Mammary epithelial cell (primary cell): Measurements from ENCODE around the gene RUSC1.

ENCODE experiments used
- CTCF ChIP-seq, 2 donors: IDR thresholded peaks in 1 of 2; conservative IDR thresholded peaks in 1 of 2; 2 replicates each; pipeline ENCODE4 v1.5.1; 2011 to 2012; ENCODE audit warnings: inconsistent platforms in 2 of 2, low read length in 2 of 2, mild to moderate bottlenecking in 2 of 2, control low read depth in 1 of 2, low read depth in 1 of 2; ENCODE audit not compliant: insufficient read depth in 1 of 2; ENCODE audit errors: extremely low read depth in 1 of 2
- EZH2 ChIP-seq: IDR thresholded peaks from 2 replicates; pipeline ENCODE4 v1.6.1; 2012; ENCODE audit warnings: low read length, inconsistent platforms, borderline replicate concordance

GRCh38 chr1:155342842-155343241 lies 22.1 kb downstream of the RUSC1 start:
- TF ChIP-seq CTCF (conservative IDR thresholded peaks at IDR 0.05 in 1 of 2, IDR thresholded peaks at IDR 0.05 in 1 of 2; ENCODE audit: extremely low read depth in 1 of 2, insufficient read depth in 1 of 2, low read depth in 1 of 2, low read length in 2 of 2) (no peak), EZH2 (no peak)
